ENCODE results near the gene MDGA2.

The MDGA2 gene

GRCh38 chr14:47691829-47692228, 16.4 kb upstream of the MDGA2 start:
- TF ChIP-seq CTCF (IDR thresholded peaks at IDR 0.05; ENCODE audit: low read depth, low read length, missing control alignments) = no peak
- DNase-seq (ENCODE audit: low read depth) = no peak
- no peak overlapping the region for H3K4me3 ChIP-seq (ENCODE audit: low read depth, low read length)

GRCh38 chr14:47678993-47679392, 3.6 kb upstream of the MDGA2 start:
- no peak for DNase-seq (ENCODE audit: low read depth)
- no peak overlapping the region for H3K4me3 ChIP-seq (ENCODE audit: low read depth, low read length)
- TF ChIP-seq CTCF (IDR thresholded peaks at IDR 0.05; ENCODE audit: low read depth, low read length, missing control alignments) = no peak

- no peak for TF ChIP-seq CTCF (IDR thresholded peaks at IDR 0.05; ENCODE audit: low read depth, low read length, missing control alignments)
- no peak overlapping the region for H3K4me3 ChIP-seq (ENCODE audit: low read depth, low read length)
- DNase-seq (ENCODE audit: low read depth) = no peak
Measured at GRCh38 chr14:47678157-47678556, 2.8 kb upstream of the MDGA2 start.

DNA sequence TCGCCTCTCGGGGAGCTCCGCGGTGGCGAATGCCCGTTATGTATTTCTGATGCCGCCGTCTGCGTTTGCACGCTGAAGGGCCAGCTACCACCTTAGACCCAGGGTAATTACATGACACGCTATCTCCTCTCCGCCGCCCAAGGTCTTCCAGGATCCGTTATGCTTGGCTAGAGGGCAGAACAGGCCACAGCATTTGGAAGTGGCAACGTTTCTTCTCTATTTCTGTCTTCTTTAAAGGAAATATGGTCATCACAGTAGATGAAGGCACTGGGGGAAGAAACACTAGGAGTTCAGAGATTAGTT, 861 bp upstream of the MDGA2 start:
- DNase-seq (ENCODE audit: low read depth) = no peak
- no peak overlapping the region for H3K4me3 ChIP-seq (ENCODE audit: low read depth, low read length)
- TF ChIP-seq CTCF (IDR thresholded peaks at IDR 0.05; ENCODE audit: low read depth, low read length, missing control alignments) = no peak

DNA sequence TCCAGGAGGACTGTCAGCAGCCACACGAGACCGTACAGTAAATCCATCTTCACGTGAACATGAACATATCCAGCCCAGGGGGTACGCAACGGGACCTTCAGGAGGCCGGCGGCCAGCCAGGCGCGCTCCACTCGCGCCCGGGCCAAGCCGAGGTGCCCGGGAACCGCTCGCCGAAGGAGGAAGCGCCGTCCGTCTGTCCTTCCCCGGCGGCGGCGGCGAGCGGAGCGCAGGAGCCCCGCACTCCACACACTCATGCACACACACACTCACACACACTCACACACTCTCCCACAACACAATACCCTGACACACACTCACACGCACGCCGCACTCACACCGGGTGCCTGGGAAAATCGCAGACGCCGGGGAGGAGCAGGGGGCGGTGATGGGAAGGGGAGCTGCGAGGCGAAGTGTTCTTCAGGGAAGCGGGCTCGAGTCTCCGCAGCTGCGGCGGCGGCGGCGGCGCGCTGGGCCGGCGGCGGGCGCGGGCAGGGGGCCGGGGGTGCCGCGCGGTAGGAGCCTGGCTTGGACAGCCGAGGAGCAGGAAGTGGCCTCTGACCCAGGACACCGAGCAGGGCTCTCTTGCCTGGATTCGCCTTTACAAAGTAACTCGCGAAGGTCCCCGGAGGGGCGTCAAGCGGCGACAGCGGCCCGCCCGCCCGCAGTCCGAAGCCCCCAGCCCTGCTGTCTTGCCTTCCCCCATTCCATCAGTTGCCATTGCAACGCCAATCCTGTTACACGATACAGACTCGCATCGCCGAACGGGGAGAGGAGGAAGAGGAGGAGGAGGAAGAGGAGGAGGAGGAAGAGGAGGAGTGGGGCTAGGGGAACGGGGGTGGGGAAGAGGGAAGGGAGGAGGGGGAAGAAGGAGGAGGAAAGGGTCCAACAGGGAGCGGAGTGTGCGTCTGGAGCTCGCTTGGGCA, 601 bp downstream of the MDGA2 start:
- TF ChIP-seq CTCF (IDR thresholded peaks at IDR 0.05; ENCODE audit: low read depth, low read length, missing control alignments) = no peak
- H3K4me3 ChIP-seq (ENCODE audit: low read depth, low read length) = no peak overlapping the region
- DNase-seq (ENCODE audit: low read depth) = no peak

- no peak overlapping the region for H3K4me3 ChIP-seq (ENCODE audit: low read depth, low read length)
- no peak for TF ChIP-seq CTCF (IDR thresholded peaks at IDR 0.05; ENCODE audit: low read depth, low read length, missing control alignments)
- DNase-seq (ENCODE audit: low read depth) = no peak
Measured at GRCh38 chr14:47674148-47674542, 1.3 kb downstream of the MDGA2 start.

All from GM12864 (cell line).